NCI-H345 (cell line): Measurements from ENCODE around the gene FOXP1.
"Not testable (repeated sequence)": the region's sequence is repeated elsewhere in the genome, so short reads cannot be mapped to it uniquely, and the experiment has no call there.

Source experiments
- DNase-seq: peaks from one replicate; lab custom pipeline; 2025; lab: John Stamatoyannopoulos, UW

Gene FOXP1

GRCh38 chr3:71001303-71001830 lies 582.2 kb downstream of the FOXP1 start:
- no peak for DNase-seq

GRCh38 chr3:71000483-71000882 lies 583.0 kb downstream of the FOXP1 start:
- DNase-seq = no peak

GRCh38 chr3:70999730-71000129 lies 583.8 kb downstream of the FOXP1 start:
- DNase-seq = no peak

- DNase-seq = no peak
These were observed 587.4 kb downstream of the FOXP1 start for GRCh38 chr3:70996082-70996481.

- DNase-seq = no peak
These were observed 588.9 kb downstream of the FOXP1 start for GRCh38 chr3:70994644-70995043.

- no peak for DNase-seq
These were observed 590.8 kb downstream of the FOXP1 start for GRCh38 chr3:70992562-70993204.

- no peak for DNase-seq
These were observed 591.4 kb downstream of the FOXP1 start for GRCh38 chr3:70992131-70992530.

- DNase-seq = no peak
These were observed 592.8 kb downstream of the FOXP1 start for GRCh38 chr3:70990723-70991122.

GRCh38 chr3:70990185-70990584 lies 593.3 kb downstream of the FOXP1 start:
- no peak for DNase-seq

GRCh38 chr3:70989174-70989573 lies 594.4 kb downstream of the FOXP1 start:
- no peak for DNase-seq

- no peak for DNase-seq
These were observed 595.4 kb downstream of the FOXP1 start for GRCh38 chr3:70988111-70988510.

- DNase-seq = no peak
These were observed 598.0 kb downstream of the FOXP1 start for GRCh38 chr3:70985572-70985971.

- no peak for DNase-seq
These were observed 598.6 kb downstream of the FOXP1 start for GRCh38 chr3:70984776-70985482.

GRCh38 chr3:70982700-70983140 lies 600.8 kb downstream of the FOXP1 start:
- DNase-seq = no peak

- DNase-seq = no peak
These were observed 601.2 kb downstream of the FOXP1 start for GRCh38 chr3:70982284-70982683.

GRCh38 chr3:70981231-70981880 lies 602.2 kb downstream of the FOXP1 start:
- no peak for DNase-seq

GRCh38 chr3:70980646-70981170 lies 602.8 kb downstream of the FOXP1 start:
- DNase-seq = no peak

- no peak for DNase-seq
These were observed 603.4 kb downstream of the FOXP1 start for GRCh38 chr3:70979983-70980645.

- no peak for DNase-seq
These were observed 605.8 kb downstream of the FOXP1 start for GRCh38 chr3:70977712-70978111.

- not testable (repeated sequence) for DNase-seq
These were observed 607.5 kb downstream of the FOXP1 start for GRCh38 chr3:70975981-70976380.

- no peak for DNase-seq
These were observed 608.8 kb downstream of the FOXP1 start for GRCh38 chr3:70974747-70975146.

GRCh38 chr3:70973558-70973957 lies 610.0 kb downstream of the FOXP1 start:
- no peak for DNase-seq
